Osteocyte (in vitro differentiated cells): ENCODE data around the gene ST7. TPM values are rescaled to one million over a fixed set of nuclear protein-coding genes. Genes with fewer than 3 reads are reported as not detected.

Source experiments
- DNase-seq: peaks from one replicate; pipeline ENCODE4 v3.0.0; 2021; ENCODE audit warnings: mixed read lengths; ENCODE audit not compliant: unreplicated experiment; ENCODE audit errors: extremely low spot score
- H3K27ac Mint-ChIP-seq: one replicate; pipeline ENCODE4 v1.8.0; 2021; ENCODE audit warnings: mild to moderate bottlenecking, mixed read lengths; ENCODE audit not compliant: unreplicated experiment
- H3K27me3 Mint-ChIP-seq: one replicate; pipeline ENCODE4 v1.8.0; 2021; ENCODE audit warnings: mixed read lengths; ENCODE audit not compliant: unreplicated experiment
- H3K36me3 Mint-ChIP-seq: one replicate; pipeline ENCODE4 v1.8.0; 2021; ENCODE audit warnings: mixed read lengths; ENCODE audit not compliant: unreplicated experiment
- H3K4me1 Mint-ChIP-seq: one replicate; pipeline ENCODE4 v1.8.0; 2021; ENCODE audit warnings: mixed read lengths; ENCODE audit not compliant: unreplicated experiment
- H3K4me3 Mint-ChIP-seq: one replicate; pipeline ENCODE4 v1.8.0; 2021; ENCODE audit warnings: mild to moderate bottlenecking, moderate library complexity, mixed read lengths; ENCODE audit not compliant: unreplicated experiment
- H3K9me3 Mint-ChIP-seq: one replicate; pipeline ENCODE4 v1.8.0; 2021; ENCODE audit warnings: mixed read lengths; ENCODE audit not compliant: unreplicated experiment
- total RNA-seq: library from RNA; stranded (reverse); gene quantifications from 2 replicates; pipeline ENCODE4 v1.2.1, GENCODE V29; 2021
- TF ChIP-seq, protein P1 (sequence below): fragments of 200-600 bp; sonication (generic); IDR thresholded peaks from 2 replicates; pipeline ENCODE4 v1.5.0; 2021; ENCODE audit warnings: antibody characterized with exemption, mild to moderate bottlenecking, moderate library complexity

The ST7 gene
- total RNA-seq, 1 donor from 2014 or later, result 68.5 TPM

DNA sequence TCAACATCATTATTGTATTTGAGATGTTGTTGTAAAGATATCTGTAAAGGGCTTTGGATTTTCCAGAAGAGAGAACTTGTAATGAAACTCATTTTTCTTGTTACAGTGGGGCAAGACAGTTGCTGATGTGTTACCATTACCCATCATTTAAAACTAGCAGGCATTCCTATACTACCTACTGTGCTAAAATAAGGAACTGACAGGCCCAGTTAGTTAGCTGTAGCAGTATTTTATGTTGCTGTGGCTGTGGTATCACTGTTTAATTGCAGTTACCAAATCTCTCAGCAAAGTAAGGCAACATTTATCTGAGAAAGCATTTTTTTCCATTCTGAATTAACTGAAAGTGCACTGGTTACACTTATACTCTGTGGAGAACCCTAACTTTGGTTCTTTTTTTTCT lies 9.9 kb downstream of the ST7 start:
- DNase-seq, result no peak
- Mint-ChIP-seq H3K27me3 (no peaks in the 10 kb centered on the region), H3K27ac (no peak overlapping the region), H3K36me3 (no peaks in the 10 kb centered on the region), H3K4me1 (peaks cover 6% of the 10 kb centered on the region), H3K9me3 (no peaks in the 10 kb centered on the region), H3K4me3 (no peak overlapping the region)
- TF ChIP-seq, protein P1, sequence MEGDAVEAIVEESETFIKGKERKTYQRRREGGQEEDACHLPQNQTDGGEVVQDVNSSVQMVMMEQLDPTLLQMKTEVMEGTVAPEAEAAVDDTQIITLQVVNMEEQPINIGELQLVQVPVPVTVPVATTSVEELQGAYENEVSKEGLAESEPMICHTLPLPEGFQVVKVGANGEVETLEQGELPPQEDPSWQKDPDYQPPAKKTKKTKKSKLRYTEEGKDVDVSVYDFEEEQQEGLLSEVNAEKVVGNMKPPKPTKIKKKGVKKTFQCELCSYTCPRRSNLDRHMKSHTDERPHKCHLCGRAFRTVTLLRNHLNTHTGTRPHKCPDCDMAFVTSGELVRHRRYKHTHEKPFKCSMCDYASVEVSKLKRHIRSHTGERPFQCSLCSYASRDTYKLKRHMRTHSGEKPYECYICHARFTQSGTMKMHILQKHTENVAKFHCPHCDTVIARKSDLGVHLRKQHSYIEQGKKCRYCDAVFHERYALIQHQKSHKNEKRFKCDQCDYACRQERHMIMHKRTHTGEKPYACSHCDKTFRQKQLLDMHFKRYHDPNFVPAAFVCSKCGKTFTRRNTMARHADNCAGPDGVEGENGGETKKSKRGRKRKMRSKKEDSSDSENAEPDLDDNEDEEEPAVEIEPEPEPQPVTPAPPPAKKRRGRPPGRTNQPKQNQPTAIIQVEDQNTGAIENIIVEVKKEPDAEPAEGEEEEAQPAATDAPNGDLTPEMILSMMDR, result no peak

DNA sequence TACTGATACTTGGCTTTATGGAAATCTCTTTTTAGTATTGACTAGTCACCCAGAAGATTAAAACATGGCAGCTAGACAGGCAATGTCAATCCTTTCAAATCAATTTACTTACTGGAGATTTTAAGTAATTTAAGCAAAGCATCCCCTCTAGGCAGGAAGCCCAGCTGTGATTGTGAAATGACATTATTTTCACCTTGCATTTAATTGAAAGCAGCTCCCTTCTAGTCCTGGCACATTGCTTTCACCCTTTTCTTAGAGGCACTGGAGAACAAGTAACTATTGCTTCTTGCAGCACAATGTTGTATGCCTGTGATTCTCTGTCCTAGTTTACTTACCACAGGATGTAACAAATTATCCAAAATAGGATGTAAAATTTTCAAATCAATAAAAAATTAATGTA lies 13.3 kb downstream of the ST7 start:
- TF ChIP-seq, protein P1, result no peak
- Mint-ChIP-seq H3K4me3 (no peak overlapping the region), H3K27me3 (no peaks in the 10 kb centered on the region), H3K36me3 (no peaks in the 10 kb centered on the region), H3K9me3 (no peaks in the 10 kb centered on the region), H3K27ac (no peak overlapping the region), H3K4me1 (peaks cover 7% of the 10 kb centered on the region)
- no peak for DNase-seq

DNA sequence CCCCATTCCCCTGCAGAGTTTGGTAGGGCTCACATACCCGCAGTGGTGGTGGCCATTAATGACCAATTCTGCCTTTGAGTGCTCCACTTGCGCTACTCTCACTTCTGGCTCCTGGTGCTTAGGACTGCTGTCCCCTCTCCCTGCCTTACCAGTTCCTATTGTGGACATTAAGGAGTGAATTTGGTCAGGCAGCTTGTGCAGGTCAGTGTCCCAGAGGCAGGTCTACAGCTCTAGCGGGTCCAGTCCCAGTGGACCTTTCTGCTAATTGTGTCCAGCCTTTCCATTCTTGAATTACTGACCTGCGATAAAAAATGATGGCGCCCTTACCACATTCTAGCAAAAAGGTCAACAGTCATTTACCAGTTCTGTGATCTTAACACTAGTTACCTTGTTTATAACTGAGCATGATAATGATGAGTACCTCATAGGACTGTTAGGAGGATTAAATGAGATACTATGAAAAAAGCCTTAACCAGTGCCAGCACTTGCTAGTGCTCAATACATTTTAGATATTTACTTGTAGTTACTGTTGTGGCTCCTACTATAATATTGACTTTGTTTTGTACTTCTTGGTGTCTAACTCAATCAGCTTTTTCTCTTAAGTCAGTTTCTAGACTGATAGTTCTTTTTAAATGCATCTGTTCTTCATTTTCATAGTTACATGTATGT lies 14.1 kb downstream of the ST7 start:
- Mint-ChIP-seq H3K4me3 (no peak overlapping the region), H3K27me3 (no peaks in the 10 kb centered on the region), H3K9me3 (no peaks in the 10 kb centered on the region), H3K4me1 (peaks cover 12% of the 10 kb centered on the region), H3K27ac (no peak overlapping the region), H3K36me3 (no peaks in the 10 kb centered on the region)
- no peak for DNase-seq
- TF ChIP-seq, protein P1, result no peak

DNA sequence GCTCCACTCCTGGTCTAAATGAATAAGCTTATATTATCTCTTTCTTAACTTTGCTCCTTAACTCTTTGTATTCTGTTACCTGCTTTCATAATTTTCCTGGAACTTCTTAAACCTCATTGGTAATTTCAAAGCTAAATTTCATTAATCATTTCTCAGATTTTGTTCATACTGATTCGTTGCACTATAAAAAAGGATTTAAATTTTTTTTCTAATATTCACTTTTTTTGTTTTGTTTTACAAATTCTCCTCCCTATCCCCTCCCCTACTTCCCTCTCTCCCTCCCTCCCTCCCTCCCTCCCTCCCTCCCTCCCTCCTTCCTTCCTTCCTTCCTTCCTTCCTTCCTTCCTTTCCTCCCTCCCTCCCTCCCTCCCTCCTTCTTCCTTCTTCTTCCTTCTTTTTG lies 14.7 kb downstream of the ST7 start:
- Mint-ChIP-seq H3K4me1 (peaks cover 13% of the 10 kb centered on the region), H3K36me3 (peaks cover 2% of the 10 kb centered on the region), H3K9me3 (no peaks in the 10 kb centered on the region), H3K4me3 (no peak overlapping the region), H3K27me3 (no peaks in the 10 kb centered on the region), H3K27ac (no peak overlapping the region)
- DNase-seq, result no peak
- TF ChIP-seq, protein P1, result no peak

GRCh38 chr7:116968631-116969030 lies 15.3 kb downstream of the ST7 start:
- TF ChIP-seq, protein P1, result no peak
- peaks cover 13% of the 10 kb centered on the region for H3K4me1 Mint-ChIP-seq
- peaks cover 3% of the 10 kb centered on the region for H3K36me3 Mint-ChIP-seq
- H3K4me3 Mint-ChIP-seq, result no peak overlapping the region
- no peaks in the 10 kb centered on the region for H3K27me3 Mint-ChIP-seq
- no peak for DNase-seq
- no peaks in the 10 kb centered on the region for H3K9me3 Mint-ChIP-seq
- no peak overlapping the region for H3K27ac Mint-ChIP-seq
